ENCODE measurements around the gene ADORA1. TPM values are rescaled to one million over a fixed set of nuclear protein-coding genes. Genes with fewer than 3 reads are reported as not detected.

ADORA1 gene
- total RNA-seq, 4 donors from 2014 or later = 1.3 to 5.6 TPM; not detected in 2

DNA sequence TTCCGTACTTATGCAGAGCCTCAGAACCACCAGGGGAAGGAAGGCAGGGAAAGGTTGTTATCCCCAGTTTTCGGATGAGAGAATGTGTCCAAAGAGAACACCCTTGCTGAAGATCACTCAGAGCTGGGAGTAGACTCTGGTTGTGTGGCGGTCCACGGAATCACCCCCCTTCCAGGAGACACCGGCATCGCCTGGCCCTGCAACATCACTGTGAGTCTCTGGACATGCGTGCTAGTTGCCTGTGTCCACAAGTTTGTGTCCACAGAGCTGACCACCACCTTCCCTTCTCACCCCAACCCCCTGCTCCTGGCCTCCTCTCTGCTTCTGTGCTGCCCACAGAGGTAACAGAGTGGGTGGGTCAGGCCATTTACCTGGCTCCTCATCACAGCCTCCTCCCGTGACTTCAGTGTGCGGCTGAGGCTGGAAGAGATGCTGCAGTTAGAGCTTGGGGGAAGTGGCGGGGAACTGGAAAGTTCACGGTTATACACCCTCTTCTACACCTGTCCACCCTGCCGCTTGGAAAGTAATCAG lies 40.8 kb downstream of the ADORA1 start:
- Histone ChIP-seq H3K4me1 (peaks cover 0 to 10% (median 4%) of the 10 kb centered on the region in 4 donors), H3K9me3 (no peaks in the 10 kb centered on the region), H3K4me3 (no peak overlapping the region), H3K27me3 (no peaks in the 10 kb centered on the region), H3K36me3 (no peaks in the 10 kb centered on the region), H3K27ac (no peak overlapping the region)
- no peak for DNase-seq
- TF ChIP-seq, protein P1, sequence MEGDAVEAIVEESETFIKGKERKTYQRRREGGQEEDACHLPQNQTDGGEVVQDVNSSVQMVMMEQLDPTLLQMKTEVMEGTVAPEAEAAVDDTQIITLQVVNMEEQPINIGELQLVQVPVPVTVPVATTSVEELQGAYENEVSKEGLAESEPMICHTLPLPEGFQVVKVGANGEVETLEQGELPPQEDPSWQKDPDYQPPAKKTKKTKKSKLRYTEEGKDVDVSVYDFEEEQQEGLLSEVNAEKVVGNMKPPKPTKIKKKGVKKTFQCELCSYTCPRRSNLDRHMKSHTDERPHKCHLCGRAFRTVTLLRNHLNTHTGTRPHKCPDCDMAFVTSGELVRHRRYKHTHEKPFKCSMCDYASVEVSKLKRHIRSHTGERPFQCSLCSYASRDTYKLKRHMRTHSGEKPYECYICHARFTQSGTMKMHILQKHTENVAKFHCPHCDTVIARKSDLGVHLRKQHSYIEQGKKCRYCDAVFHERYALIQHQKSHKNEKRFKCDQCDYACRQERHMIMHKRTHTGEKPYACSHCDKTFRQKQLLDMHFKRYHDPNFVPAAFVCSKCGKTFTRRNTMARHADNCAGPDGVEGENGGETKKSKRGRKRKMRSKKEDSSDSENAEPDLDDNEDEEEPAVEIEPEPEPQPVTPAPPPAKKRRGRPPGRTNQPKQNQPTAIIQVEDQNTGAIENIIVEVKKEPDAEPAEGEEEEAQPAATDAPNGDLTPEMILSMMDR (IDR thresholded peaks at IDR 0.05) = no peak
- TF ChIP-seq EP300 (IDR thresholded peaks at IDR 0.05; ENCODE audit: low read depth) = no peak
- no peak for TF ChIP-seq POLR2AphosphoS5 (IDR thresholded peaks at IDR 0.05)
- no peak for TF ChIP-seq POLR2A (IDR thresholded peaks at IDR 0.05)
- in situ Hi-C loops (cut with MboI; ENCODE audit: low pct_ligation_motif_present in 1 of 4, low pct_unique_long_range_greater_than_20kb in 1 of 4, low sequenced_read_pairs in 3 of 4) = no loop called here
- WGBS, 2 donors (ENCODE audit: low coverage in 1 of 2) = 78% methylated on average over 12 of the region's 12 CpGs; no CpG with 5 or more reads in 1 of the 2 donors
- intact Hi-C loops (cut with DNase I; ENCODE audit: low total_unique reads) = loop anchor here (5.0 kb wide), 1 partner anchor 1711 kb away; no protein-coding TSS in a partner anchor

DNA sequence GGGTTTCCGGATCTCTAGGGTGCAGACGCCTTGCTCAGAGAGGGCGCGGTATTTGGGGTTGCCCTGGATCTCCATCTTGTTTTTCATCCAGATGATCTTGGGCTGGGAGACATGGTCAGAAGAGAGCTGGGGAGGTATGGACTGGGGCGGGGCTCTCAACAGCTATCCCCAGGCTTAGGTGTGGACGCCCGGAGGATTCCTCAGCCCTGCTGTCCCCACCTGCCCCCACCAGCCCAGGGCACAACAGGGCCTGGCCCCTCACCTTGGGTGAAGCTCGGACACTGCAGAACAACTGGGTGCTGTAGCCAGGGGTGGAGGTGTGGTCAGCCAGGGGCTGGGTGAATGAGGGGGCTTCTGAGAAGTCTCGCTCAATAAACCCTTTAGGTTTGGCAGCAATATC lies 41.5 kb downstream of the ADORA1 start:
- in situ Hi-C loops (cut with MboI; ENCODE audit: low pct_ligation_motif_present in 1 of 4, low pct_unique_long_range_greater_than_20kb in 1 of 4, low sequenced_read_pairs in 3 of 4) = no loop called here
- Histone ChIP-seq H3K36me3 (no peaks in the 10 kb centered on the region), H3K4me1 (peaks cover 0 to 10% (median 4%) of the 10 kb centered on the region in 4 donors), H3K9me3 (no peaks in the 10 kb centered on the region), H3K27ac (no peak overlapping the region), H3K4me3 (no peak overlapping the region), H3K27me3 (no peaks in the 10 kb centered on the region)
- DNase-seq = no peak
- WGBS, 2 donors (ENCODE audit: low coverage in 1 of 2) = 83 to 87% methylated on average over 1 to 9 of the region's 9 CpGs
- no peak for TF ChIP-seq EP300 (IDR thresholded peaks at IDR 0.05; ENCODE audit: low read depth)
- TF ChIP-seq, protein P1 (IDR thresholded peaks at IDR 0.05) = no peak
- TF ChIP-seq POLR2AphosphoS5 (IDR thresholded peaks at IDR 0.05) = no peak
- no peak for TF ChIP-seq POLR2A (IDR thresholded peaks at IDR 0.05)
- intact Hi-C loops (cut with DNase I; ENCODE audit: low total_unique reads) = loop anchor here (5.0 kb wide), 1 partner anchor 1712 kb away; no protein-coding TSS in a partner anchor

DNA sequence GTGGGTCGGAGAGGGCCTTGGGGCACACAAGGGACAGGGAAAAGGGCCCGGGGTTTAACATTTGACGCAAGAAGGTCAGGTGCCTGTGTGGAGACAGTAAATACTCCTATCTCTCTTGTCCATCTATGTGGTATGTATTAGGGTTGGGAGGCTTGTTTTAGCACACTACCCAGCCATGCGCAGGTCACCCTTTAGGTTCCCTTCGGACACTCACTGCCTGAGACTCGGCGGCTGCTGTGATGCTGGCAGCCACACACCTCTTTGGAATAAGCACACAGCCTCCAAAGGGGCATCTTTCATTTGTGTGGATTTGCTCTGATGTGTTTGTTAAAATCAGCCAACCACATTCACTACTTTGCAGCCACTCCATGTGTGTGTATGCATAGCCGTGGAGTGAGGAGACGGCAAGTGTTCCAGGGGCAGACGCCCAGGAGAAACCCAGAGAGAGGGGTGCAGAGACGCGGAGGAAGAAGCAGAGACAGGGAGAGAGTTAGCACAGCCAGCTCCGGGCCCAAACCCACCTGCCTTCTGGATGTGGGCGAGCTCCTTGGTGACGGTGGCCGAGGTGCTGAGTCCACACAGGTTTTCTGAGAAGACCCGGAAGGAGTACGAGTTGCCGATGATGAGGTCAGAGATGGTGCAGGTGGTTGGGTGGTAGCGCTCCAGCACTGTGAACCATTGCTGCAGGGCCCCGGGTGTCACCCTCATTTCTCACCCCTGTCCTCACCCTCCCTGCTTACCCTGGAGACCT lies 42.4 kb downstream of the ADORA1 start:
- intact Hi-C loops (cut with DNase I; ENCODE audit: low total_unique reads) = loop anchor here (5.0 kb wide), 1 partner anchor 1713 kb away; no protein-coding TSS in a partner anchor
- Histone ChIP-seq H3K27ac (no peak overlapping the region), H3K27me3 (no peaks in the 10 kb centered on the region), H3K36me3 (no peaks in the 10 kb centered on the region), H3K9me3 (no peaks in the 10 kb centered on the region), H3K4me3 (no peak overlapping the region), H3K4me1 (peaks cover 0 to 10% (median 4%) of the 10 kb centered on the region in 4 donors)
- DNase-seq = no peak
- in situ Hi-C loops (cut with MboI; ENCODE audit: low pct_ligation_motif_present in 1 of 4, low pct_unique_long_range_greater_than_20kb in 1 of 4, low sequenced_read_pairs in 3 of 4) = no loop called here
- 58 to 89% methylated on average over 2 to 21 of the region's 21 CpGs for WGBS, 2 donors (ENCODE audit: low coverage in 1 of 2)
- no peak for TF ChIP-seq POLR2A (IDR thresholded peaks at IDR 0.05)
- TF ChIP-seq, protein P1 (IDR thresholded peaks at IDR 0.05) = no peak
- TF ChIP-seq POLR2AphosphoS5 (IDR thresholded peaks at IDR 0.05) = no peak
- TF ChIP-seq EP300 (IDR thresholded peaks at IDR 0.05; ENCODE audit: low read depth) = no peak

DNA sequence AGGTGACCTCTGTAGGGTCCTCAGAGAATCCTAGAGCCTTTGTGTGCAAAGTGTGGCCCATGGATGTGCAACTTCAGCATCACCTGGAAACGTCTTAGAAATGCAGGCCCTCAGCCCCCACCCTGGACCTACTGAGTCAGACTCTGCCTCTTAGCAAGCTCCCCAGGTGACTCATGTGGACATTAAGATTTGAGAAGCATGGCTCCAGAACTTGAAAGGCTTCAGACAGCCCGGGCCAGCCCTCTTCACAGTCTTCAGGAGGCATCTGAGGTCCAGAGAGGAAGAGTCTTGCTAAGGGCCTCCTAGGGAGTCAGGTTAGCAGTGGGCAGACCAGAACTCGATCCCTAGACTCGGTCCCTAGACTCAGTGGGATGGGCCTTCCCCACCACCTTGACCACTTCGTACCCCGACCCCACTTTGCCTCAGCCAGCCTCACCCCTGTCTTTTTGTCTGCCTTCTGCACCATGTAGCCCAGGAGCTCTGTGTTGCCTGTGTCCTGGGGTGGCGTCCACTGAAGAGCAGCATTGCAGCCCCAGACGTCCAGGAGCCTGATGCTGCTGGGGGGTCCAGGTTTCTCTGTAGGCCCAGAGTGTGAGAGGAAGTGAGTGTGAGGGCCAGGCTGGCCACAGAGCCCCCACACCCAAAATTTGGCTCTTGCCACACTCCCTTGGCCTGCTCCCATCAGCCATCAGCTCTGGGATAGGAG lies 43.3 kb downstream of the ADORA1 start:
- Histone ChIP-seq H3K27ac (no peak overlapping the region), H3K4me1 (peaks cover 0 to 15% (median 4%) of the 10 kb centered on the region in 4 donors), H3K36me3 (no peaks in the 10 kb centered on the region), H3K9me3 (no peaks in the 10 kb centered on the region), H3K4me3 (no peak overlapping the region), H3K27me3 (no peaks in the 10 kb centered on the region)
- intact Hi-C loops (cut with DNase I; ENCODE audit: low total_unique reads) (loop anchor here (1.0 kb wide), 1 partner anchor 130 kb away; no protein-coding TSS in a partner anchor), in situ Hi-C loops (cut with MboI; ENCODE audit: low pct_ligation_motif_present in 1 of 4, low pct_unique_long_range_greater_than_20kb in 1 of 4, low sequenced_read_pairs in 3 of 4) (no loop called here)
- WGBS, 2 donors (ENCODE audit: low coverage in 1 of 2) = 84% methylated on average over 8 of the region's 8 CpGs; no CpG with 5 or more reads in 1 of the 2 donors
- no peak for DNase-seq
- no peak for TF ChIP-seq POLR2A (IDR thresholded peaks at IDR 0.05)
- no peak for TF ChIP-seq EP300 (IDR thresholded peaks at IDR 0.05; ENCODE audit: low read depth)
- TF ChIP-seq, protein P1 (IDR thresholded peaks at IDR 0.05) = no peak
- no peak for TF ChIP-seq POLR2AphosphoS5 (IDR thresholded peaks at IDR 0.05)

Measured in transverse colon (tissue), 4 donors.